Measurements from ENCODE around the gene ANO8. TPM values are rescaled to one million over a fixed set of nuclear protein-coding genes. Genes with fewer than 3 reads are reported as not detected.

The ANO8 gene
- total and polyA plus RNA-seq, 2 of the 13 experiments (the other 11 are each of a cell fraction or from before 2014, with no cell fraction given): 1.8 to 3.5 TPM

DNA sequence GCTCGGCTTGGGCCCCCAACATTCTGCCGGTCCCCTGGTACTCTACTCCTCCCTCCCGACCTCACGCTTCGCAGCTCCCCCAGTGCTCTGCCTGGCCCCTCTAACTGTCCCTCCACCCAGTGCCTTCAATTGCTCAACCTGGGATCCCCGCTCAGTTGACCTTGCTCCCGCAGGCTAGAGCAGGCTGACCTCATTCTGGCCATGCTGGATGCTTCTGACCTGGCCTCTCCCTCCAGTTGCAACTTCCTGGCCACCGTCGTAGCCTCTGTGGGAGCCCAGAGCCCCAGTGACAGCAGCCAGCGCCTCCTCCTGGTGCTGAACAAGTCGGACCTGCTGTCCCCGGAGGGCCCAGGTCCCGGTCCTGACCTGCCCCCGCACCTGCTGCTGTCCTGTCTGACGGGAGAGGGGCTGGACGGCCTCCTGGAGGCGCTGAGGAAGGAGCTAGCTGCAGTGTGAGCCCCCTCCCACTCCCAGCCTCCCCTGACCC is 6.3 kb upstream of the ANO8 start (continued):
- TF ChIP-seq, protein P1, sequence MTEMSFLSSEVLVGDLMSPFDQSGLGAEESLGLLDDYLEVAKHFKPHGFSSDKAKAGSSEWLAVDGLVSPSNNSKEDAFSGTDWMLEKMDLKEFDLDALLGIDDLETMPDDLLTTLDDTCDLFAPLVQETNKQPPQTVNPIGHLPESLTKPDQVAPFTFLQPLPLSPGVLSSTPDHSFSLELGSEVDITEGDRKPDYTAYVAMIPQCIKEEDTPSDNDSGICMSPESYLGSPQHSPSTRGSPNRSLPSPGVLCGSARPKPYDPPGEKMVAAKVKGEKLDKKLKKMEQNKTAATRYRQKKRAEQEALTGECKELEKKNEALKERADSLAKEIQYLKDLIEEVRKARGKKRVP (CRISPR knock-in tag; IDR thresholded peaks at IDR 0.05): peak in 1 of 2 experiments; percentile 61; a peak in 2 of 4 replicates
- TF ChIP-seq RARA (CRISPR knock-in tag; IDR thresholded peaks at IDR 0.05) (peak; percentile 65), ZNF331 (CRISPR knock-in tag; IDR thresholded peaks at IDR 0.05) (peak; percentile 18; the same call in 1 of the 2 replicates), YEATS2 (CRISPR knock-in tag; IDR thresholded peaks at IDR 0.05; ENCODE audit: borderline replicate concordance) (0 out of 2 replicates have a peak, but pooled peaks have one; percentile 26), SRY (CRISPR knock-in tag; IDR thresholded peaks at IDR 0.05) (0 out of 2 replicates have a peak, but pooled peaks have one; percentile 7), ATF1 (CRISPR knock-in tag; IDR thresholded peaks at IDR 0.05) (no peak), ZNF644 (CRISPR knock-in tag; IDR thresholded peaks at IDR 0.05; ENCODE audit: low read depth) (peak; percentile 74), ZNF782 (CRISPR knock-in tag; IDR thresholded peaks at IDR 0.05; ENCODE audit: borderline replicate concordance) (0 out of 2 replicates have a peak, but pooled peaks have one; percentile 32), NR2F1 (CRISPR knock-in tag; IDR thresholded peaks at IDR 0.05) (peak in 1 of 2 experiments; percentile 77; a peak in 3 of 4 replicates), JUN (CRISPR knock-in tag; IDR thresholded peaks at IDR 0.05) (peak; percentile 50; the same call in 1 of the 2 replicates), JUNB (CRISPR knock-in tag; IDR thresholded peaks at IDR 0.05; ENCODE audit: borderline replicate concordance) (peak; percentile 59; the same call in 1 of the 2 replicates), ZFX (CRISPR knock-in tag; IDR thresholded peaks at IDR 0.05; ENCODE audit: low read depth) (peak; percentile 50; the same call in 1 of the 2 replicates), RXRB (CRISPR knock-in tag; IDR thresholded peaks at IDR 0.05; ENCODE audit: borderline replicate concordance) (peak; percentile 74)
- TF ChIP-seq, protein P2, sequence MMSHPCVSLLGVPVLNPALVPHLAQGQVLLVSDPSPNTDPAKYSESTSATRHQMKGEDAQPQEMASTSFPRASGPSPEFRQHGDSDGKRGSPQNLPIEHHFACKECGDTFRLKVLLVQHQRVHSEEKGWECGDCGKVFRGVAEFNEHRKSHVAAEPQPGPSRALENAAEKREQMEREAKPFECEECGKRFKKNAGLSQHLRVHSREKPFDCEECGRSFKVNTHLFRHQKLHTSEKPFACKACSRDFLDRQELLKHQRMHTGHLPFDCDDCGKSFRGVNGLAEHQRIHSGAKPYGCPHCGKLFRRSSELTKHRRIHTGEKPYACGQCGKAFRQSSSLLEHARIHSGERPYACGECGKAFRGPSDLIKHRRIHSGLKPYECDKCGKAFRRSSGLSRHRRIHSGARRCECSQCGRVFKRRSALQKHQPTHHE (CRISPR knock-in tag; IDR thresholded peaks at IDR 0.05; ENCODE audit: borderline replicate concordance): 0 out of 2 replicates have a peak, but pooled peaks have one; percentile 21
- TF ChIP-seq, protein P3, sequence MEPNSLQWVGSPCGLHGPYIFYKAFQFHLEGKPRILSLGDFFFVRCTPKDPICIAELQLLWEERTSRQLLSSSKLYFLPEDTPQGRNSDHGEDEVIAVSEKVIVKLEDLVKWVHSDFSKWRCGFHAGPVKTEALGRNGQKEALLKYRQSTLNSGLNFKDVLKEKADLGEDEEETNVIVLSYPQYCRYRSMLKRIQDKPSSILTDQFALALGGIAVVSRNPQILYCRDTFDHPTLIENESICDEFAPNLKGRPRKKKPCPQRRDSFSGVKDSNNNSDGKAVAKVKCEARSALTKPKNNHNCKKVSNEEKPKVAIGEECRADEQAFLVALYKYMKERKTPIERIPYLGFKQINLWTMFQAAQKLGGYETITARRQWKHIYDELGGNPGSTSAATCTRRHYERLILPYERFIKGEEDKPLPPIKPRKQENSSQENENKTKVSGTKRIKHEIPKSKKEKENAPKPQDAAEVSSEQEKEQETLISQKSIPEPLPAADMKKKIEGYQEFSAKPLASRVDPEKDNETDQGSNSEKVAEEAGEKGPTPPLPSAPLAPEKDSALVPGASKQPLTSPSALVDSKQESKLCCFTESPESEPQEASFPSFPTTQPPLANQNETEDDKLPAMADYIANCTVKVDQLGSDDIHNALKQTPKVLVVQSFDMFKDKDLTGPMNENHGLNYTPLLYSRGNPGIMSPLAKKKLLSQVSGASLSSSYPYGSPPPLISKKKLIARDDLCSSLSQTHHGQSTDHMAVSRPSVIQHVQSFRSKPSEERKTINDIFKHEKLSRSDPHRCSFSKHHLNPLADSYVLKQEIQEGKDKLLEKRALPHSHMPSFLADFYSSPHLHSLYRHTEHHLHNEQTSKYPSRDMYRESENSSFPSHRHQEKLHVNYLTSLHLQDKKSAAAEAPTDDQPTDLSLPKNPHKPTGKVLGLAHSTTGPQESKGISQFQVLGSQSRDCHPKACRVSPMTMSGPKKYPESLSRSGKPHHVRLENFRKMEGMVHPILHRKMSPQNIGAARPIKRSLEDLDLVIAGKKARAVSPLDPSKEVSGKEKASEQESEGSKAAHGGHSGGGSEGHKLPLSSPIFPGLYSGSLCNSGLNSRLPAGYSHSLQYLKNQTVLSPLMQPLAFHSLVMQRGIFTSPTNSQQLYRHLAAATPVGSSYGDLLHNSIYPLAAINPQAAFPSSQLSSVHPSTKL (CRISPR knock-in tag; IDR thresholded peaks at IDR 0.05): peak; percentile 42; the same call in 1 of the 2 replicates
- TF ChIP-seq, protein P4, sequence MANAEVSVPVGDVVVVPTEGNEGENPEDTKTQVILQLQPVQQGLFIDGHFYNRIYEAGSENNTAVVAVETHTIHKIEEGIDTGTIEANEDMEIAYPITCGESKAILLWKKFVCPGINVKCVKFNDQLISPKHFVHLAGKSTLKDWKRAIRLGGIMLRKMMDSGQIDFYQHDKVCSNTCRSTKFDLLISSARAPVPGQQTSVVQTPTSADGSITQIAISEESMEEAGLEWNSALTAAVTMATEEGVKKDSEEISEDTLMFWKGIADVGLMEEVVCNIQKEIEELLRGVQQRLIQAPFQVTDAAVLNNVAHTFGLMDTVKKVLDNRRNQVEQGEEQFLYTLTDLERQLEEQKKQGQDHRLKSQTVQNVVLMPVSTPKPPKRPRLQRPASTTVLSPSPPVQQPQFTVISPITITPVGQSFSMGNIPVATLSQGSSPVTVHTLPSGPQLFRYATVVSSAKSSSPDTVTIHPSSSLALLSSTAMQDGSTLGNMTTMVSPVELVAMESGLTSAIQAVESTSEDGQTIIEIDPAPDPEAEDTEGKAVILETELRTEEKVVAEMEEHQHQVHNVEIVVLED (CRISPR knock-in tag; IDR thresholded peaks at IDR 0.05; ENCODE audit: borderline replicate concordance): peak; percentile 64
- TF ChIP-seq, protein P5, sequence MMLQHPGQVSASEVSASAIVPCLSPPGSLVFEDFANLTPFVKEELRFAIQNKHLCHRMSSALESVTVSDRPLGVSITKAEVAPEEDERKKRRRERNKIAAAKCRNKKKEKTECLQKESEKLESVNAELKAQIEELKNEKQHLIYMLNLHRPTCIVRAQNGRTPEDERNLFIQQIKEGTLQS (CRISPR knock-in tag; IDR thresholded peaks at IDR 0.05): peak; percentile 15; the same call in 1 of the 2 replicates
- TF ChIP-seq, protein P6, sequence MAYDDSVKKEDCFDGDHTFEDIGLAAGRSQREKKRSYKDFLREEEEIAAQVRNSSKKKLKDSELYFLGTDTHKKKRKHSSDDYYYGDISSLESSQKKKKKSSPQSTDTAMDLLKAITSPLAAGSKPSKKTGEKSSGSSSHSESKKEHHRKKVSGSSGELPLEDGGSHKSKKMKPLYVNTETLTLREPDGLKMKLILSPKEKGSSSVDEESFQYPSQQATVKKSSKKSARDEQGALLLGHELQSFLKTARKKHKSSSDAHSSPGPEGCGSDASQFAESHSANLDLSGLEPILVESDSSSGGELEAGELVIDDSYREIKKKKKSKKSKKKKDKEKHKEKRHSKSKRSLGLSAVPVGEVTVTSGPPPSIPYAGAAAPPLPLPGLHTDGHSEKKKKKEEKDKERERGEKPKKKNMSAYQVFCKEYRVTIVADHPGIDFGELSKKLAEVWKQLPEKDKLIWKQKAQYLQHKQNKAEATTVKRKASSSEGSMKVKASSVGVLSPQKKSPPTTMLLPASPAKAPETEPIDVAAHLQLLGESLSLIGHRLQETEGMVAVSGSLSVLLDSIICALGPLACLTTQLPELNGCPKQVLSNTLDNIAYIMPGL (CRISPR knock-in tag; IDR thresholded peaks at IDR 0.05; ENCODE audit: borderline replicate concordance in 1 of 2, low read depth in 1 of 2): peak; percentile 49 to 53; a peak in 2 of 4 replicates
